ENCODE results near the gene DNER.

DNER gene

GRCh38 chr2:229652796-229653195 lies 61.6 kb downstream of the DNER start:
- Mint-ChIP-seq H3K36me3 (ENCODE audit: insufficient read depth) (peaks cover 2% of the 10 kb centered on the region), H3K4me3 (no peak overlapping the region), H3K4me1 (no peaks in the 10 kb centered on the region), H3K27ac (ENCODE audit: low read depth) (no peak overlapping the region), H3K9me3 (no peaks in the 10 kb centered on the region), H3K27me3 (peaks cover 65% of the 10 kb centered on the region)
- no peak for ATAC-seq (replicated peaks; ENCODE audit: extremely low read depth, poor library complexity, severe bottlenecking)
- no peak for DNase-seq (ENCODE audit: low spot score in 2 of 2)

- Mint-ChIP-seq H3K27ac (ENCODE audit: low read depth) (no peak overlapping the region), H3K27me3 (peaks cover 65% of the 10 kb centered on the region), H3K36me3 (ENCODE audit: insufficient read depth) (peaks cover 2% of the 10 kb centered on the region), H3K4me1 (no peaks in the 10 kb centered on the region), H3K4me3 (no peak overlapping the region), H3K9me3 (no peaks in the 10 kb centered on the region)
- DNase-seq (ENCODE audit: low spot score in 2 of 2) (no peak), ATAC-seq (replicated peaks; ENCODE audit: extremely low read depth, poor library complexity, severe bottlenecking) (no peak)
Observed at GRCh38 chr2:229650901-229651300, 63.5 kb downstream of the DNER start.

GRCh38 chr2:229650059-229650458 lies 64.3 kb downstream of the DNER start:
- DNase-seq (ENCODE audit: low spot score in 2 of 2), result no peak
- no peak overlapping the region for H3K4me3 Mint-ChIP-seq
- H3K9me3 Mint-ChIP-seq, result no peaks in the 10 kb centered on the region
- peaks cover 65% of the 10 kb centered on the region for H3K27me3 Mint-ChIP-seq
- peaks cover 2% of the 10 kb centered on the region for H3K36me3 Mint-ChIP-seq (ENCODE audit: insufficient read depth)
- no peak overlapping the region for H3K27ac Mint-ChIP-seq (ENCODE audit: low read depth)
- no peaks in the 10 kb centered on the region for H3K4me1 Mint-ChIP-seq
- ATAC-seq (replicated peaks; ENCODE audit: extremely low read depth, poor library complexity, severe bottlenecking), result no peak

- H3K27ac Mint-ChIP-seq (ENCODE audit: low read depth), result no peak overlapping the region
- peaks cover 34% of the 10 kb centered on the region for H3K27me3 Mint-ChIP-seq
- no peaks in the 10 kb centered on the region for H3K9me3 Mint-ChIP-seq
- no peaks in the 10 kb centered on the region for H3K4me1 Mint-ChIP-seq
- H3K36me3 Mint-ChIP-seq (ENCODE audit: insufficient read depth), result peaks cover 5% of the 10 kb centered on the region
- H3K4me3 Mint-ChIP-seq, result no peak overlapping the region
- DNase-seq (ENCODE audit: low spot score in 2 of 2) (no peak), ATAC-seq (replicated peaks; ENCODE audit: extremely low read depth, poor library complexity, severe bottlenecking) (no peak)
Observed at GRCh38 chr2:229646186-229646723, 68.1 kb downstream of the DNER start.

- ATAC-seq (replicated peaks; ENCODE audit: extremely low read depth, poor library complexity, severe bottlenecking) (no peak), DNase-seq (ENCODE audit: low spot score in 2 of 2) (no peak)
- H3K9me3 Mint-ChIP-seq, result no peaks in the 10 kb centered on the region
- no peak overlapping the region for H3K4me3 Mint-ChIP-seq
- no peak overlapping the region for H3K27ac Mint-ChIP-seq (ENCODE audit: low read depth)
- no peaks in the 10 kb centered on the region for H3K4me1 Mint-ChIP-seq
- H3K27me3 Mint-ChIP-seq, result peaks cover 19% of the 10 kb centered on the region
- peaks cover 4% of the 10 kb centered on the region for H3K36me3 Mint-ChIP-seq (ENCODE audit: insufficient read depth)
Observed at GRCh38 chr2:229642371-229642770, 72.0 kb downstream of the DNER start.

GRCh38 chr2:229641676-229642075 lies 72.7 kb downstream of the DNER start:
- Mint-ChIP-seq H3K4me3 (no peak overlapping the region), H3K36me3 (ENCODE audit: insufficient read depth) (peaks cover 4% of the 10 kb centered on the region), H3K9me3 (no peaks in the 10 kb centered on the region), H3K27ac (ENCODE audit: low read depth) (no peak overlapping the region), H3K27me3 (peaks cover 26% of the 10 kb centered on the region), H3K4me1 (no peaks in the 10 kb centered on the region)
- DNase-seq (ENCODE audit: low spot score in 2 of 2) (no peak), ATAC-seq (replicated peaks; ENCODE audit: extremely low read depth, poor library complexity, severe bottlenecking) (no peak)

GRCh38 chr2:229640636-229641035 lies 73.7 kb downstream of the DNER start:
- Mint-ChIP-seq H3K4me1 (no peaks in the 10 kb centered on the region), H3K36me3 (ENCODE audit: insufficient read depth) (peaks cover 4% of the 10 kb centered on the region), H3K9me3 (no peaks in the 10 kb centered on the region), H3K27me3 (peaks cover 37% of the 10 kb centered on the region), H3K27ac (ENCODE audit: low read depth) (no peak overlapping the region), H3K4me3 (no peak overlapping the region)
- no peak for ATAC-seq (replicated peaks; ENCODE audit: extremely low read depth, poor library complexity, severe bottlenecking)
- no peak for DNase-seq (ENCODE audit: low spot score in 2 of 2)

- Mint-ChIP-seq H3K27ac (ENCODE audit: low read depth) (no peak overlapping the region), H3K4me1 (no peaks in the 10 kb centered on the region), H3K36me3 (ENCODE audit: insufficient read depth) (peaks cover 1% of the 10 kb centered on the region), H3K27me3 (peaks cover 47% of the 10 kb centered on the region), H3K4me3 (no peak overlapping the region), H3K9me3 (no peaks in the 10 kb centered on the region)
- DNase-seq (ENCODE audit: low spot score in 2 of 2) (no peak), ATAC-seq (replicated peaks; ENCODE audit: extremely low read depth, poor library complexity, severe bottlenecking) (no peak)
Observed at GRCh38 chr2:229636571-229636970, 77.8 kb downstream of the DNER start.

- ATAC-seq (replicated peaks; ENCODE audit: extremely low read depth, poor library complexity, severe bottlenecking), result no peak
- Mint-ChIP-seq H3K4me1 (no peaks in the 10 kb centered on the region), H3K27ac (ENCODE audit: low read depth) (no peak overlapping the region), H3K27me3 (peaks cover 34% of the 10 kb centered on the region), H3K4me3 (no peak overlapping the region), H3K9me3 (no peaks in the 10 kb centered on the region), H3K36me3 (ENCODE audit: insufficient read depth) (peaks cover 1% of the 10 kb centered on the region)
- DNase-seq (ENCODE audit: low spot score in 2 of 2), result no peak
Observed at GRCh38 chr2:229635371-229635680, 79.0 kb downstream of the DNER start.

GRCh38 chr2:229634601-229635370 lies 79.6 kb downstream of the DNER start:
- Mint-ChIP-seq H3K4me1 (no peaks in the 10 kb centered on the region), H3K27me3 (peaks cover 32% of the 10 kb centered on the region), H3K4me3 (no peak overlapping the region), H3K27ac (ENCODE audit: low read depth) (no peak overlapping the region), H3K36me3 (ENCODE audit: insufficient read depth) (peaks cover 1% of the 10 kb centered on the region), H3K9me3 (no peaks in the 10 kb centered on the region)
- no peak for ATAC-seq (replicated peaks; ENCODE audit: extremely low read depth, poor library complexity, severe bottlenecking)
- no peak for DNase-seq (ENCODE audit: low spot score in 2 of 2)

- DNase-seq (ENCODE audit: low spot score in 2 of 2) (no peak), ATAC-seq (replicated peaks; ENCODE audit: extremely low read depth, poor library complexity, severe bottlenecking) (no peak)
- Mint-ChIP-seq H3K4me1 (no peaks in the 10 kb centered on the region), H3K27me3 (peaks cover 40% of the 10 kb centered on the region), H3K27ac (ENCODE audit: low read depth) (no peak overlapping the region), H3K36me3 (ENCODE audit: insufficient read depth) (no peaks in the 10 kb centered on the region), H3K4me3 (no peak overlapping the region), H3K9me3 (peaks cover 5% of the 10 kb centered on the region)
Observed at GRCh38 chr2:229633556-229633955, 80.8 kb downstream of the DNER start.

- ATAC-seq (replicated peaks; ENCODE audit: extremely low read depth, poor library complexity, severe bottlenecking) (no peak), DNase-seq (ENCODE audit: low spot score in 2 of 2) (no peak)
- peaks cover 39% of the 10 kb centered on the region for H3K27me3 Mint-ChIP-seq
- H3K36me3 Mint-ChIP-seq (ENCODE audit: insufficient read depth), result peaks cover 2% of the 10 kb centered on the region
- H3K9me3 Mint-ChIP-seq, result peaks cover 5% of the 10 kb centered on the region
- H3K27ac Mint-ChIP-seq (ENCODE audit: low read depth), result no peak overlapping the region
- no peak overlapping the region for H3K4me3 Mint-ChIP-seq
- H3K4me1 Mint-ChIP-seq, result no peaks in the 10 kb centered on the region
Observed at GRCh38 chr2:229629039-229629438, 85.3 kb downstream of the DNER start.

GRCh38 chr2:229627728-229628127 lies 86.6 kb downstream of the DNER start:
- H3K4me1 Mint-ChIP-seq, result no peaks in the 10 kb centered on the region
- DNase-seq (ENCODE audit: low spot score in 2 of 2) (no peak), ATAC-seq (replicated peaks; ENCODE audit: extremely low read depth, poor library complexity, severe bottlenecking) (no peak)
- no peak overlapping the region for H3K4me3 Mint-ChIP-seq
- no peak overlapping the region for H3K27ac Mint-ChIP-seq (ENCODE audit: low read depth)
- peaks cover 5% of the 10 kb centered on the region for H3K9me3 Mint-ChIP-seq
- H3K27me3 Mint-ChIP-seq, result peaks cover 50% of the 10 kb centered on the region
- peaks cover 2% of the 10 kb centered on the region for H3K36me3 Mint-ChIP-seq (ENCODE audit: insufficient read depth)

Data from central memory CD8-positive, alpha-beta T cell (primary cell).